RWPE1 (cell line): ENCODE results near the gene RHOG.

ENCODE experiments used
- CTCF ChIA-PET: fragments of 350-600 bp; sonication (Branson Sonifier 250); formaldehyde crosslinking; extraction: SDS; loops from one replicate; lab custom pipeline; 2021; lab: Yijun Ruan, JAX
- POLR2A ChIA-PET: fragments of 400-600 bp; formaldehyde crosslinking; extraction: SDS; loops from one replicate; lab custom pipeline; 2020; ENCODE audit warnings: antibody characterized with exemption; ENCODE audit not compliant: low non-redundant PET; lab: Yijun Ruan, JAX
- DNase-seq: peaks from one replicate; pipeline ENCODE4 v3.0.0; 2012; ENCODE audit warnings: low spot score
- H3K27ac ChIP-seq: fragments of 450-650 bp; 2 replicates; pipeline ENCODE4 v1.5.1; 2017
- TF ChIP-seq, protein P1 (sequence below): fragments of 450-650 bp; conservative IDR thresholded peaks from 2 replicates; pipeline ENCODE4 v1.5.1; 2017; ENCODE audit warnings: low read depth, mild to moderate bottlenecking

Gene RHOG

DNA sequence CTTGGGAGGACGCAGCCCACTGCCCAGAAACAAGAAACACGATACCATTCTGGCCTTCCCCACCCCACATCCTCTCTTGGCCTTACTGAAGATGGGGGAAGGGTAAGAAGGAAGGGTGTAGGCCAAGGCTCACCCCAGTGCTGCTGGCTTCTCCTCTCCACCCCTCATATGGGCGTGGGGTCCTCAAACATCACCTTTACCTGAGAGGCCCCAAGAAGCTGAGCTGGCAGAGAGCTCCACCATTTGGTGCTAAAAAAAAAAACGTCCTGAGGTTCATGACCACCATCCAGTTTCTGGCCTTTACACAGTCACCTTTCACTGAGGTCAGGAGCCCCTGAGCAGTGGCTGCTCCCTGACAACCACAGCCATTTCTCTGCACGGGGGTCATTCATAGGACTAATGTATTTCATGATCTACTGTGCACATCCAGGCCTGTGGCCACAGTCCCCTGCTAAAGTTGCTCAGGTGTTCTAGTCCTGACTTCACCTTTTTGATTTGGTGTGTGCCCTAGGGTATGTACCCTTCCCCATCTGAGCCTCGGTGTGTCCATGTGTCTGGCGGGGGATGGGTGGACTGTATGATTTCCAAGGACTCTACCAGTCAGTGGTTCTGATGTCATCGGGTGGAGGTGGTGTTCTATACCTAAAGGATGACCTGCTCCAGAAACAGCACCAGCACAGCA, 15.1 kb downstream of the RHOG start:
- ChIA-PET CTCF (interaction anchor here (0.6 to 1.0 kb wide), 3 partner anchors 13 to 164 kb away, joined by 3 read pairs; no protein-coding TSS in a partner anchor), POLR2A (no interaction called here)
- no peak for DNase-seq
- TF ChIP-seq, protein P1, sequence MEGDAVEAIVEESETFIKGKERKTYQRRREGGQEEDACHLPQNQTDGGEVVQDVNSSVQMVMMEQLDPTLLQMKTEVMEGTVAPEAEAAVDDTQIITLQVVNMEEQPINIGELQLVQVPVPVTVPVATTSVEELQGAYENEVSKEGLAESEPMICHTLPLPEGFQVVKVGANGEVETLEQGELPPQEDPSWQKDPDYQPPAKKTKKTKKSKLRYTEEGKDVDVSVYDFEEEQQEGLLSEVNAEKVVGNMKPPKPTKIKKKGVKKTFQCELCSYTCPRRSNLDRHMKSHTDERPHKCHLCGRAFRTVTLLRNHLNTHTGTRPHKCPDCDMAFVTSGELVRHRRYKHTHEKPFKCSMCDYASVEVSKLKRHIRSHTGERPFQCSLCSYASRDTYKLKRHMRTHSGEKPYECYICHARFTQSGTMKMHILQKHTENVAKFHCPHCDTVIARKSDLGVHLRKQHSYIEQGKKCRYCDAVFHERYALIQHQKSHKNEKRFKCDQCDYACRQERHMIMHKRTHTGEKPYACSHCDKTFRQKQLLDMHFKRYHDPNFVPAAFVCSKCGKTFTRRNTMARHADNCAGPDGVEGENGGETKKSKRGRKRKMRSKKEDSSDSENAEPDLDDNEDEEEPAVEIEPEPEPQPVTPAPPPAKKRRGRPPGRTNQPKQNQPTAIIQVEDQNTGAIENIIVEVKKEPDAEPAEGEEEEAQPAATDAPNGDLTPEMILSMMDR = no peak
- no peak overlapping the region for H3K27ac ChIP-seq

GRCh38 chr11:3824714-3825472, 15.9 kb downstream of the RHOG start:
- POLR2A ChIA-PET = no interaction called here
- no peak overlapping the region for H3K27ac ChIP-seq
- DNase-seq = no peak
- TF ChIP-seq, protein P1 = no peak; the same call in none of the 2 replicates
- CTCF ChIA-PET = interaction anchor here (0.6 to 1.0 kb wide), 3 partner anchors 14 to 165 kb away, joined by 3 read pairs; no protein-coding TSS in a partner anchor

- ChIA-PET POLR2A (no interaction called here), CTCF (interaction anchor here (1.2 kb wide), 2 partner anchors 18 to 249 kb away, joined by 3 read pairs; no protein-coding TSS in a partner anchor)
- peak overlapping the region; percentile 40 for H3K27ac ChIP-seq
- DNase-seq = no peak
- TF ChIP-seq, protein P1 = no peak
These were observed 16.8 kb downstream of the RHOG start for GRCh38 chr11:3823762-3824506.

DNA sequence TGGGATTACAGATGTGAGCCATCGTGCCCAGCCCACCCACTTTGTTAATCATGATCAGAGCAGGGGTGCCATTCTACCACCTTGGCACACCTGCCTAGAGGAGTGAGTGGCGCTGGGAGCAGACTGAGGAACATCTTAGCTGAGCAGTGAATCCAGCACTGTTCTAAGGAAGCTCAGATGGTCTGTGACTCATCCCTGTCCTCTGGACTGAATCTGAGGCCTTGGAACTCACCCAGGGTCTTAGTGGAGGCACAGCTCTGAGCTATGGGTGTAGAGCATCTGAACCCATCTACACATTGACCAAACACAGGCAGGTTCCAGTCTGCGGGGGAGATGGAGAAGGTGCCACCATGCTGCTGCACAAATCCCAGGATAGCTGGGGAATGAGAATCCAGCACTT, 17.5 kb downstream of the RHOG start:
- CTCF ChIA-PET = interaction anchor here (1.2 kb wide), 2 partner anchors 18 to 249 kb away, joined by 3 read pairs; no protein-coding TSS in a partner anchor

GRCh38 chr11:3822312-3822711, 18.4 kb downstream of the RHOG start:
- H3K27ac ChIP-seq = no peak overlapping the region
- TF ChIP-seq, protein P1 = no peak
- ChIA-PET POLR2A (no interaction called here), CTCF (interaction anchor here (0.6 kb wide), 1 partner anchor 38 kb away, joined by 5 read pairs; no protein-coding TSS in a partner anchor)
- no peak for DNase-seq

More for the DNA sequence above, 17.5 kb downstream of the RHOG start:
- TF ChIP-seq, protein P1 = no peak
- peak overlapping the region; percentile 40 for H3K27ac ChIP-seq
- DNase-seq = no peak
- POLR2A ChIA-PET = no interaction called here

DNA sequence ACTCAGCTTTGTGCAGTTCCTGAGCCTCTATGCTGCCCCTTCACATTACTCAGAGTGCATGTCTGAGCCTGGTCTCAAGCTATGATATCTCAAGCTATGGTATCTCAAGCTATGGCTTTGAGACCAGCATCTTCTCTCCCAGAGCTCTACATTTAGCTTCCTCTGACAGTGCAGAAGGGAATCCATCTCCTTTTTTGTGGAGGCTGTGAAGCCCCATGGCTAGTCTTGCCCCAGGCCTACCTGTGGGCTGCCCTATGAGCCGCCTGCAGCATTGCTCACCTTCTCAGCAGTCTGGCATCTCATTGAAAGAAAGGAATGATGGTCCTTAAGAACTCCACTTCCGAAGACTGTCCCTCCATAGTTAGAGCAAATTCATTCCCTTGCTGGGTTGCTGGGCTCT, 19.8 kb downstream of the RHOG start:
- TF ChIP-seq, protein P1 = no peak
- DNase-seq = no peak
- ChIA-PET POLR2A (no interaction called here), CTCF (interaction anchor here (0.7 kb wide), 1 partner anchor 247 kb away, joined by 3 read pairs; no protein-coding TSS in a partner anchor)
- no peak overlapping the region for H3K27ac ChIP-seq
